GM12865 (cell line): ENCODE results near the gene CCDC85A.

ENCODE experiments used
- DNase-seq: peaks from one replicate; pipeline ENCODE4 v3.0.0; 2010; ENCODE audit warnings: low read depth
- H3K4me3 ChIP-seq: 2 replicates; pipeline ENCODE4 v1.5.1; 2011; ENCODE audit warnings: mild to moderate bottlenecking, low read depth, low read length, control low read depth
- TF ChIP-seq, protein P1 (sequence below): IDR thresholded peaks from 2 replicates; pipeline ENCODE4 v1.5.1; 2011; ENCODE audit warnings: low read length, control low read depth, low read depth, inconsistent platforms; ENCODE audit not compliant: insufficient read depth; ENCODE audit errors: missing control alignments

The CCDC85A gene

DNA sequence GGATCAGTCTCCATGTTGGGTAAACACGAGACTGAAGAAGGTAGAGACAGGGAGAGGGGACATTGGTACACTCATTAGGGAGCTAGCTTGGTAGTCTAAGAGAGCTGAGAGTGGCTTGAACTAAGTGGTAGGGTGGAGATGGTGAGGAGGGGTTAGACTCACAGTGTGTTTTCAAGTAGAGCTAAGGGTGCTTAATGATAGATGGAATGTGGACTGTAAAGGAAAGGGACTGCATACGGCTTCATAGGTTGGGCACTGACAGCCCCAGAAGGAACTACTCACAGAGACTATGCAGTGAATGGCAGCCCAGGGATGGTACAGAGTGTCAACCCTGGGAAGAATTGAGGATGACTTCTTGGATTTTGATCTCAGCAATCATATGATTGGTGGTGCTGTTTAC, 178.1 kb downstream of the CCDC85A start:
- no peak overlapping the region for H3K4me3 ChIP-seq
- TF ChIP-seq, protein P1, sequence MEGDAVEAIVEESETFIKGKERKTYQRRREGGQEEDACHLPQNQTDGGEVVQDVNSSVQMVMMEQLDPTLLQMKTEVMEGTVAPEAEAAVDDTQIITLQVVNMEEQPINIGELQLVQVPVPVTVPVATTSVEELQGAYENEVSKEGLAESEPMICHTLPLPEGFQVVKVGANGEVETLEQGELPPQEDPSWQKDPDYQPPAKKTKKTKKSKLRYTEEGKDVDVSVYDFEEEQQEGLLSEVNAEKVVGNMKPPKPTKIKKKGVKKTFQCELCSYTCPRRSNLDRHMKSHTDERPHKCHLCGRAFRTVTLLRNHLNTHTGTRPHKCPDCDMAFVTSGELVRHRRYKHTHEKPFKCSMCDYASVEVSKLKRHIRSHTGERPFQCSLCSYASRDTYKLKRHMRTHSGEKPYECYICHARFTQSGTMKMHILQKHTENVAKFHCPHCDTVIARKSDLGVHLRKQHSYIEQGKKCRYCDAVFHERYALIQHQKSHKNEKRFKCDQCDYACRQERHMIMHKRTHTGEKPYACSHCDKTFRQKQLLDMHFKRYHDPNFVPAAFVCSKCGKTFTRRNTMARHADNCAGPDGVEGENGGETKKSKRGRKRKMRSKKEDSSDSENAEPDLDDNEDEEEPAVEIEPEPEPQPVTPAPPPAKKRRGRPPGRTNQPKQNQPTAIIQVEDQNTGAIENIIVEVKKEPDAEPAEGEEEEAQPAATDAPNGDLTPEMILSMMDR, result no peak
- no peak for DNase-seq

DNA sequence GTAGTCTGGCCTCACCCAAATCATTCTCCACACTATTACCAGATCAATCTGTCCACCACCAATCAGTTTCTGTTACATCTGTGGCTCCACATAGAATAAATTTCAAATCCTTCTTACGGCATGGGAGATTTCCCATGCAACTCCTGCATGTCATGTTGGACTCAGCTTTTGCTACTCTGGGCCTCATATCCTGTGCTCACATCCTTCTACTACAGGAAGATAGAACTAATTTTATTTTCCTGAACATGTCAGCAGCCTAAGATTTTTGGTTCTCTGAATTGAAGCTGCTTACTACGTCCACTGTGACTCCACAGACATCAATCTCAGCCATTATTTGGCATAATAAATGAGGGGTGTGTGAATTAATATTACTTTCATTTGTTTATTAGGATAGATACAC, 181.1 kb downstream of the CCDC85A start:
- no peak for DNase-seq
- TF ChIP-seq, protein P1, result no peak
- H3K4me3 ChIP-seq, result no peak overlapping the region

DNA sequence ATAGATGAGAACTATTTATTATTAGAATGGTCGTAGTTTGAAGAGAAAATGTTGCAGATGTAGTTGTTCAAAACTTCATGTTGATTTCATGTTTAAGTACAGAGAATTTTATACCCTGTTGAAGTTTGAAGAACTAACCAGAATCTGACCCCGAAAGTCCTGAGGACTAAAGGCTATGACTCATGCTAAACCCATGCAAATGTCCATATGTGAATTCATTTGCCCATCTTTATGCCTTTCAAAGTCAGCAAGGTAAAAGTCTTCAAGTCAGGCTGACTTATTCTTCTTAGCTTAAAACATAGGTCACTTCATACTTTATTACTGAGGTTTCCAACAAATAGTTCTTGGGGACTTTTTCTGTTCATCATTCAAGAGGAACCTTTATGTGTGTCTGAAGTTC, 185.5 kb downstream of the CCDC85A start:
- no peak overlapping the region for H3K4me3 ChIP-seq
- no peak for DNase-seq
- TF ChIP-seq, protein P1, result no peak

DNA sequence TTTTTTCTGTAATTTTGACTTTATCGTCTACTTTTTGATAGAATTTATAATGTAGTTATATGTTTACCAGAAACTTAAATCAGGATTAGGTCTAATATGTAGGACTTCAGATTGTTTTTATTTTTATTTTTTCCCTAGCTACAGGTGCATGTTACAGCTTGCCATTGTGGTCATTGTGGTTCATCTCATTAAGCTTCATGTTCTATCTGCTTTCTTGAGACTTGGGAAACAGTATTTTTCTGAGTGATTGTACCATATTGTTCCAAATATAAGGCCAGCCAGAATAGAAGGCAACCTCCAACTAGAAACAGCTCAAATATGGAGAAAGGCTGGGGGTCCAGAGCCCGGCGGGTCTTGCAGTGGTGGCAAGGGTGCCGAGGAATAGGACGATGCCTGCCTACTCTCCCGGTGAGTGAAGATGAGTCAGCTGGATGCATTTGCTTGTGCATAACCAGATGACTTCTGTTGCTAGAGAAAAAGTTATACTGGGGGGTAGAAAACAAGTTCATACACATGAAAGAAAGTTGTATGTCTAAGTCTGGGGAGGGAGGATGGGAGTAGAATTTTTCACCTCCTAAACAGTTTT, 188.4 kb downstream of the CCDC85A start:
- no peak overlapping the region for H3K4me3 ChIP-seq
- TF ChIP-seq, protein P1, result no peak
- no peak for DNase-seq

DNA sequence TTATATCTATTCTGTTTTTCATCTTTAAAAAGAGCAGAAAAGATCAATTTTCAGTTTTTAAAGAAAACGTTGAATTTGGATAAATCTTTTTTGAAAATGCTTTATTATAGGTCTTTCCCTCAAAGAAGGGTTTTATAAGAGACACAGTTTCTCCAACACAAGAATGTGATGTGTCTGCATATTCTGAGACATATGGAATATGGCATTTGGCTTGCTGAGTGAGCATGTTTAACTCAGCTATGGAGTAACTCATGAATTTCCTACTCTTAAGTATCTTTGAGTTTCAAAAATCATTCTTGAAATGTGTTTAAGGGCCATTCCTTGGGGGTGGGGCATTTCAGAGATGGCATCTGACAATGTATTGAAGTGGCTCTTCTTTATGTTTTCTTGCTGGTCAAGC, 191.5 kb downstream of the CCDC85A start:
- no peak for DNase-seq
- TF ChIP-seq, protein P1, result no peak

DNA sequence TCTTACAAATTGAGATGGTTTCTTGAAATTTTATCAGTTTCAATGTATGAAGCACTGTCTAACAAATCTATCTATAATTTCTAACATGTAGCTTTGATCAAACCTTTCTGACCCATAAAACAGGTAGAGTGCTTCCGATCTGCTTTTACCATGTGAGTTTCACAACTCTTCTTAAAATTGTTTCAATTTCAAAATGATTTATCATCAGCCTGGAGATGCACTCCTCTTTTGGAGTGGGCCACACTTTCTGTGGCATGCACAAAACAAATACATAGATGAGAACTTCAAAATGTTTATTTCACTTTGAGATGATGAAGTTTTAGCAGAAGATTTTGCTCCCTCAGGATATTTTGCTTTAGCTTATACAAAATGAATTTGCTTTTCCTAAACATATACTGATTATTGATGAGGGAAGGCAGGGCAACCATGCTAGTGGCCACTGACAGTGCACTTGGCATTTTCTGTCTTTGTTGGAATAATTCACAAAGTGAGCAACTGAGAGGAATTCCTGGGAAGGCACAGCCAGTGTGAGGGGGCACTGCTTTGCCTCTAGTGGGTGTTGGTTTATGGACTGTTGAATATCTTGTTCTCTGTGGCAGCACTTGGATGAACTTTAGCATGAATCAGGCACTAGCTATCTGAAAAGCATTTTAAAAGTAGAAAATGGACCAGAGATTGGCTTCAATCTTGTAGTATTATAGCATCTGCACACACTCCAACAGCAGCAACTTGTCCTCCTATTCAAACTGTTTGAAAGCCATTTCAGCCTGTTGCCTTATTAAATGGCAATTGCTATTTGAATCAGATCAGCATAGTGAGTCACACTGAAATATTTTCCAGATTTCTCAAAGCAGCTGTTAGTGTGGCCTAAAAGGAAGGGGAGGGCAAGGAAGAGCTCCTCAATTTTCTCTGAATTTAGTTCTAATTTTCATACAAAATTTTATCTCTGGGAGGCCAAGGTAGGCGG, 193.2 kb downstream of the CCDC85A start:
- H3K4me3 ChIP-seq, result no peak overlapping the region
- no peak for DNase-seq

More for the DNA sequence above, 191.5 kb downstream of the CCDC85A start:
- no peak overlapping the region for H3K4me3 ChIP-seq

More for the DNA sequence above, 193.2 kb downstream of the CCDC85A start:
- TF ChIP-seq, protein P1, result no peak
